ENCODE data around the gene SYT7.

GRCh38 chr11:61524446-61524845 is 56.4 kb downstream of the SYT7 start:
- no peak for TF ChIP-seq POLR2A (IDR thresholded peaks at IDR 0.05; ENCODE audit: low read length)
- no peak for TF ChIP-seq GATA1 (IDR thresholded peaks at IDR 0.05; ENCODE audit: low read depth, low read length)
